Measurements from ENCODE around the gene MAP3K8. TPM values are rescaled to one million over a fixed set of nuclear protein-coding genes. Genes with fewer than 3 reads are reported as not detected.

Gene MAP3K8
- total RNA-seq, 1 experiment from 2014 or later: 4.8 TPM

DNA sequence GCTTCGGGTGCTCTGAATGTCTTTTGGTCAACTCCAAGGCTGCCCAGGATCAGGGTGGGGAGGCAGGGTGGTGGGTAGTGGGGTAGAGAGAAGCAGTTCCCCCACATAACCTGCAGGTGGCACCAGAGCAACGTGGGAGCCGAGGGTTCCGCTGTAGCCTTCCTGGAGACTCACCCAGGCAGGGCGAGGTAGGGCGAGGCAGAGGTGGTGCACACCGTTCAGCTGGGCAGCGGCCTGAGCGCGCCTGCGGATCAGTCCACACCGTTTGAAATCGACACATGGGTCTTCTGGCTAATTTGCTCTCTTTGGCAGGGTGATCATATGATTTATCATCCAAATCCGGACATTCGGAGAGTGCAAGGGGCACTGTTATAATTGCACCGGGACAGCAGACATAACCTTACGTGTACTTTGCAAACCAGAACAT, 41.4 kb upstream of the MAP3K8 start:
- H3K9me3 ChIP-seq (ENCODE audit: control insufficient read depth, insufficient read depth, low read depth, low read length): no peaks in the 10 kb centered on the region
- H3K4me1 ChIP-seq (ENCODE audit: control insufficient read depth, insufficient read depth, low read length): no peaks in the 10 kb centered on the region
- 0 out of 2 replicates have a peak, but pooled peaks cover 3% of the 10 kb centered on the region for H3K27me3 ChIP-seq (ENCODE audit: control insufficient read depth, insufficient read depth, low read length)
- peak; percentile 52 for DNase-seq (ENCODE audit: low read depth, low spot score)
- intact Hi-C loops (cut with micrococcal nuclease; ENCODE audit: unreplicated experiment): loop anchor here (1.0 to 5.0 kb wide), 2 partner anchors 142 to 200 kb away; no protein-coding TSS in a partner anchor
- POLR2A ChIA-PET: no interaction called here
- BruUV-seq (replicated peaks): no TSS peak
- in situ Hi-C loops (cut with HindIII; ENCODE audit: low pct_unique_long_range_greater_than_20kb, low sequenced_read_pairs): no loop called here
- H3K36me3 ChIP-seq (ENCODE audit: control insufficient read depth, insufficient read depth, low read length): no peaks in the 10 kb centered on the region
- H3K27ac ChIP-seq (ENCODE audit: low read length): no peak overlapping the region
- no peak overlapping the region for H3K4me3 ChIP-seq (ENCODE audit: low read depth in 2 of 2, low read length in 2 of 2)
- CTCF ChIA-PET: interaction anchor here (0.6 to 1.0 kb wide), 2 partner anchors 199 to 275 kb away, joined by 3 read pairs; no protein-coding TSS in a partner anchor
- TF ChIP-seq, protein P1, sequence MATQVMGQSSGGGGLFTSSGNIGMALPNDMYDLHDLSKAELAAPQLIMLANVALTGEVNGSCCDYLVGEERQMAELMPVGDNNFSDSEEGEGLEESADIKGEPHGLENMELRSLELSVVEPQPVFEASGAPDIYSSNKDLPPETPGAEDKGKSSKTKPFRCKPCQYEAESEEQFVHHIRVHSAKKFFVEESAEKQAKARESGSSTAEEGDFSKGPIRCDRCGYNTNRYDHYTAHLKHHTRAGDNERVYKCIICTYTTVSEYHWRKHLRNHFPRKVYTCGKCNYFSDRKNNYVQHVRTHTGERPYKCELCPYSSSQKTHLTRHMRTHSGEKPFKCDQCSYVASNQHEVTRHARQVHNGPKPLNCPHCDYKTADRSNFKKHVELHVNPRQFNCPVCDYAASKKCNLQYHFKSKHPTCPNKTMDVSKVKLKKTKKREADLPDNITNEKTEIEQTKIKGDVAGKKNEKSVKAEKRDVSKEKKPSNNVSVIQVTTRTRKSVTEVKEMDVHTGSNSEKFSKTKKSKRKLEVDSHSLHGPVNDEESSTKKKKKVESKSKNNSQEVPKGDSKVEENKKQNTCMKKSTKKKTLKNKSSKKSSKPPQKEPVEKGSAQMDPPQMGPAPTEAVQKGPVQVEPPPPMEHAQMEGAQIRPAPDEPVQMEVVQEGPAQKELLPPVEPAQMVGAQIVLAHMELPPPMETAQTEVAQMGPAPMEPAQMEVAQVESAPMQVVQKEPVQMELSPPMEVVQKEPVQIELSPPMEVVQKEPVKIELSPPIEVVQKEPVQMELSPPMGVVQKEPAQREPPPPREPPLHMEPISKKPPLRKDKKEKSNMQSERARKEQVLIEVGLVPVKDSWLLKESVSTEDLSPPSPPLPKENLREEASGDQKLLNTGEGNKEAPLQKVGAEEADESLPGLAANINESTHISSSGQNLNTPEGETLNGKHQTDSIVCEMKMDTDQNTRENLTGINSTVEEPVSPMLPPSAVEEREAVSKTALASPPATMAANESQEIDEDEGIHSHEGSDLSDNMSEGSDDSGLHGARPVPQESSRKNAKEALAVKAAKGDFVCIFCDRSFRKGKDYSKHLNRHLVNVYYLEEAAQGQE (IDR thresholded peaks at IDR 0.05; ENCODE audit: insufficient read depth in 1 of 2, low read depth in 2 of 2, low read length in 1 of 2): no peak
- TF ChIP-seq, protein P2, sequence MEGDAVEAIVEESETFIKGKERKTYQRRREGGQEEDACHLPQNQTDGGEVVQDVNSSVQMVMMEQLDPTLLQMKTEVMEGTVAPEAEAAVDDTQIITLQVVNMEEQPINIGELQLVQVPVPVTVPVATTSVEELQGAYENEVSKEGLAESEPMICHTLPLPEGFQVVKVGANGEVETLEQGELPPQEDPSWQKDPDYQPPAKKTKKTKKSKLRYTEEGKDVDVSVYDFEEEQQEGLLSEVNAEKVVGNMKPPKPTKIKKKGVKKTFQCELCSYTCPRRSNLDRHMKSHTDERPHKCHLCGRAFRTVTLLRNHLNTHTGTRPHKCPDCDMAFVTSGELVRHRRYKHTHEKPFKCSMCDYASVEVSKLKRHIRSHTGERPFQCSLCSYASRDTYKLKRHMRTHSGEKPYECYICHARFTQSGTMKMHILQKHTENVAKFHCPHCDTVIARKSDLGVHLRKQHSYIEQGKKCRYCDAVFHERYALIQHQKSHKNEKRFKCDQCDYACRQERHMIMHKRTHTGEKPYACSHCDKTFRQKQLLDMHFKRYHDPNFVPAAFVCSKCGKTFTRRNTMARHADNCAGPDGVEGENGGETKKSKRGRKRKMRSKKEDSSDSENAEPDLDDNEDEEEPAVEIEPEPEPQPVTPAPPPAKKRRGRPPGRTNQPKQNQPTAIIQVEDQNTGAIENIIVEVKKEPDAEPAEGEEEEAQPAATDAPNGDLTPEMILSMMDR (IDR thresholded peaks at IDR 0.05): peak; percentile 88
- TF ChIP-seq SIN3A (IDR thresholded peaks at IDR 0.05; ENCODE audit: borderline replicate concordance, insufficient read depth, low read depth, low read length) (no peak), TCF7L2 (IDR thresholded peaks at IDR 0.05; ENCODE audit: low read depth, low read length) (no peak), POLR2AphosphoS5 (IDR thresholded peaks at IDR 0.05; ENCODE audit: low read depth, low read length) (no peak)
- ATAC-seq: peak; percentile 100

DNA sequence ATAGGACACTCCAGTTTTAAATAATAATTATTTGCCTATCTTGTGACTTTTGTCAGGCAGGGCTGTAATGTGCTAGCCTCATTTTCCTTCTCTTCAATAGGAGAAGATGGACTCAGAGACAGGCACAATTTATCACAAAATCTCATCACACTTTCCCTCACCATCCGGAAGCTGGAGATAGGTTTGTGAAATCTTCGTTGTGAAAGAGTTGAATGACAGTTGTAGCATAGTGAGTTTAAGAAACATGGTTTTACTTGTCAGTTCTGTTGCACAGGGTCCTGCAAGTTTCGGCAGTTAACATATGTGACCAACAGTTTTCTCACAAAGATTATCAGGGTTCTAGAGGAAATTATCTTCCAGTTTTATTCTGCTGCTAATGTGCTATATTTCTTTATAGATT, 37.7 kb upstream of the MAP3K8 start:
- H3K27me3 ChIP-seq (ENCODE audit: control insufficient read depth, insufficient read depth, low read length): 0 out of 2 replicates have a peak, but pooled peaks cover 3% of the 10 kb centered on the region
- DNase-seq (ENCODE audit: low read depth, low spot score) (no peak), ATAC-seq (no peak)
- ChIA-PET CTCF (no interaction called here), POLR2A (no interaction called here)
- H3K4me1 ChIP-seq (ENCODE audit: control insufficient read depth, insufficient read depth, low read length): no peaks in the 10 kb centered on the region
- intact Hi-C loops (cut with micrococcal nuclease; ENCODE audit: unreplicated experiment): no loop called here
- no peak overlapping the region for H3K27ac ChIP-seq (ENCODE audit: low read length)
- TF ChIP-seq TCF7L2 (IDR thresholded peaks at IDR 0.05; ENCODE audit: low read depth, low read length) (no peak), POLR2AphosphoS5 (IDR thresholded peaks at IDR 0.05; ENCODE audit: low read depth, low read length) (no peak)
- TF ChIP-seq, protein P1 (IDR thresholded peaks at IDR 0.05; ENCODE audit: insufficient read depth in 1 of 2, low read depth in 2 of 2, low read length in 1 of 2): no peak
- TF ChIP-seq, protein P2 (IDR thresholded peaks at IDR 0.05): no peak
- H3K4me3 ChIP-seq (ENCODE audit: low read depth in 2 of 2, low read length in 2 of 2): no peak overlapping the region
- BruUV-seq (replicated peaks): no TSS peak
- no peaks in the 10 kb centered on the region for H3K36me3 ChIP-seq (ENCODE audit: control insufficient read depth, insufficient read depth, low read length)
- in situ Hi-C loops (cut with HindIII; ENCODE audit: low pct_unique_long_range_greater_than_20kb, low sequenced_read_pairs): no loop called here
- H3K9me3 ChIP-seq (ENCODE audit: control insufficient read depth, insufficient read depth, low read depth, low read length): no peaks in the 10 kb centered on the region

All from Panc1 (cell line).